Nasal cavity respiratory epithelium epithelial cell of viscerocranial mucosa (primary cell): ENCODE measurements around the gene KDM1B. TPM values are rescaled to one million over a fixed set of nuclear protein-coding genes. Genes with fewer than 3 reads are reported as not detected.

Experiments
- total RNA-seq: library from RNA; depleted of rRNA; stranded (reverse); fragments of >200 nt; gene quantifications from 2 replicates; pipeline ENCODE4 v1.2.3, GENCODE V29; 2014

KDM1B gene
- total RNA-seq, result 30.8 and 47.6 TPM in 2 replicates

GRCh38 chr6:18155150-18155863, at the start of gene KDM1B:
TSS of gene KDM1B (plus strand) at chr6:18155422. CDS start at chr6:18159896, 4,474 bp downstream.

GRCh38 chr6:18122128-18123093, 32.8 kb upstream of the KDM1B start, which contains the start of gene NHLRC1:
TSS of gene NHLRC1 (minus strand) at chr6:18122677. CDS start at chr6:18122606, 71 bp downstream.

GRCh38 chr6:18154507-18155149, 594 bp upstream of the KDM1B start, which contains the start of gene TPMT:
TSS of gene TPMT (minus strand) at chr6:18155077. CDS start at chr6:18149127, 5,950 bp downstream.

GRCh38 chr6:18264219-18264922, 109.1 kb downstream of the KDM1B start, which contains the start of gene DEK:
TSS of gene DEK (minus strand) at chr6:18264530. CDS start at chr6:18263987, 543 bp downstream.

Other genes with a start within 250 kb of the KDM1B start
- 71.7 and 77.9 TPM in 2 replicates for gene KIF13A, start 167.8 kb upstream of the KDM1B start, total RNA-seq
- 2.1 and 2.7 TPM in 2 replicates for gene NHLRC1, start 32.7 kb upstream of the KDM1B start, total RNA-seq
- gene TPMT, start 345 bp upstream of the KDM1B start, total RNA-seq, result 18.5 and 27.3 TPM in 2 replicates
- gene DEK, start 109.1 kb downstream of the KDM1B start, total RNA-seq, result 54.3 and 95.7 TPM in 2 replicates
- gene RNF144B, start 231.9 kb downstream of the KDM1B start, total RNA-seq, result 142 and 179 TPM in 2 replicates